Measurements from ENCODE around the gene VGLL4.

VGLL4 gene

DNA sequence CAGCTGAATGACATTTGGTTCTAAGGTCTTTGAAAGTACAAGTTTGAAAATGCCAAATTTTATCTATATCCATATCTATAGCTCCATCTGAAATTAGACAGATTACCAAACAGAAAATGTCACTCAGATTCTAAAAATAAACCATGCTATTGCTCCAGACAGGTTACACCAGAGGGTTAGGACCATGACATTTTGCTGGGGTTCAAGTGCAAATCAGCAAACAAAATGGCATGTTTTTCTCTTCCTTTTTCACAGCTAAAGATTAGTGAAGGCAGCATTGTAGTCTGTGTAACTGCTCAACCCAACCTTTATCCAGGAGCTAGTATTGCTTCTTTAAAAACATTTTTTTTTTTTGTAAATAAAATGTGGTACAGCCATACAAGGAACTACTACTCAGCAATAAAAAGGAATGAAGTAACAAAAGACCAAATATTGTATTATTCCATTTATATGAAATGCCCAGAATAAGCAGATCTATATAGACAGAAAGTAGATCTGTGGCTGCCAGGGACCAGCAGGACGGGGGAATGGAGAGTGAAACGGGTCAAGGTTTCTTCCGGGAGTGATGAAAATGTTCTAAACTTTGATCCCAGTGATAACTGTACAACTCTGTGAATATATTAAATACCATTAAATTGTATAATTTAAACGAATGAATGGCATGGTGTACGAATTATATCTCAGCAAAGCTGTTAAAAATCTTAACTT lies 18.2 kb downstream of the VGLL4 start:
- DNase-seq, result no peak

DNA sequence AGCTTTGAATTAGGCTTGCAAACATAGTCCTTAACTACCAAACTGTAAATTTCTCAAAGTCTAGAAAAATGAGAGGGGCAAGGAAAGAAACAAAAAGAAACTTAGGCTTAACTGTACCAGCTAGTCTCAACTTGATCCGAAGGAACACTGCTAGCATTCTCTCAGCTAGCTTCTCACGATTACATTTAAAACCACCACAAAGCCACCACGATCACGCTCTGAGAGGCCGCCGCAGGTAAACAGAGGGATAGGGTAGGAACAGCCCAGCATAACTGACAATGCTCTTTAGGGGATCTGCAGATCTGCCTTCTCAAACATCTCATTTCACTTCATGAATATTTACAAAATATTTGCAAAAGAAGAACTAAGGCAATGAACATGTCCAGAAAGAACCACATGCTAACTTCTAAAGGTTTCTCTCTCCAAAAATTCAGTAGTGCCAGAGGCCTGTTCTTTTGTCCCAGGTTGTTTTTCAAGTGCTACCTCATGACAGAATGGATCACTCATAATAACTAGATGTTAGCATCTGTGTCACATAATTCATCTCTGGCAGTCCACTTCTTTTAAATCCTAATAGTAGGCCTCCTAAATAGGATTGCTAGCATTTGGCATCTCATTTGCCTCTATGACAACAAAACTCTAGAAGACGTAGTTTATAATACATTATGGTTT lies 18.9 kb downstream of the VGLL4 start:
- DNase-seq, result no peak

DNA sequence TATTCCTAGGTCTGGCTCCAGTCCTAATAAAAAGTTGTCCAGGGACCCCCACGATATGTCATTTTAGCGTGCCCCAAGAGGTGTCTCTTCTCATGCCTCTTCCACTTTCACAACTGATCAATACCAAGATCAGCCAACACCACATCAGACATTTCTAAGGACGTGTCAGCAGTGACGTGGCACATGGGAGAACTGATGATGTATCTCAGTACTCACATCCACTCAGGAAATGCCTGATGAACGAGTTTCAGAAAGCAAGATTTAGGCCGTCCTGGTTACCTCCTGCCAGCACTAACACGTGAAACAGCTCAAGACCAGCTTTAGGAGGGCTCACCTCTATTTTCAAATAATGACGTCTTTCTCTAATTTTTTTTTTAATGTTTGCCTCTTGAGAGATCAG lies 19.6 kb downstream of the VGLL4 start:
- DNase-seq, result no peak

DNA sequence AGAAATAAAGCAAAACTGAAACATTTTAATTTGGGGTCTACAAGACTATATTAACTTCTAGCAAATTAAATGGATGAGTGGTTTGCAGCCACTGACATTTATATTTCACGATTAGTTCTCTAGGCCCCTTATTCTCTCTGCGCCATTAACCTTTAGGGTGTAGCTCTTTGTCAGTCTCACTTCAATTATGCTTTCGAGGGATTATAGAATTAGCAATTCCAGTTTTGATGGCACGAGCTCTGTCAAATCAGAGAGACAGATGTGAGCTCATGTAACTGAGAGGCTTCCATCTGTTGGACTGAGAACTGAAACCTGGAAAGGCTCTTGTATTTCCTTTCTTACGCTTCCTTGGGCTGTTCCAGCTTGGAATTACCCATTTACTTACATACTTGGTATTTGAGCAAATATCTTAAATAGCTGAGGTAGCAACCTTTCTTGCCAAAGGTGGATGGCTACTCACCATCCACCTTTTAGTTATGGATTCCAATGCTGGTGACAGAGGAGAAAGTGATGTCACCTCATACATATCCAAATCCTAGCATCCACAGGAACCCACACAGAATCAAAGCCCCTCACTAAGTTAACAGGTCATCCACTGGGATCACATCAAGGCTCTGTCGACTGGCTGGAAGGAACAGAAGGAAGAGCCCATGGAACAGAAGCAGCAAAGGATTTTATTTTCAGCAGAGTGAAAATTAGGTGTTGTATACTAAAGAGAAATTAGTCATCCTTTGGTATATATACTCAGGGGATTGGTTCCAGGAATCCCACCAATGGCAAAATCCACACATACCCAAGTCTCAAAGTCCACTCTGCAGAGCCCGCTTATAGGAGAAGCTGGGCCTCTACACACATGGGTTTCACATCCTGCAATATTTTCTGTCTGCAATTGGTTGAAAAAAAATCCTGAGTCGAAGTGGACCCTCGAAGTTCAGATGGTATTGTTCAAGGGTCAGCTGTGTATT lies 20.8 kb downstream of the VGLL4 start:
- no peak for DNase-seq

DNA sequence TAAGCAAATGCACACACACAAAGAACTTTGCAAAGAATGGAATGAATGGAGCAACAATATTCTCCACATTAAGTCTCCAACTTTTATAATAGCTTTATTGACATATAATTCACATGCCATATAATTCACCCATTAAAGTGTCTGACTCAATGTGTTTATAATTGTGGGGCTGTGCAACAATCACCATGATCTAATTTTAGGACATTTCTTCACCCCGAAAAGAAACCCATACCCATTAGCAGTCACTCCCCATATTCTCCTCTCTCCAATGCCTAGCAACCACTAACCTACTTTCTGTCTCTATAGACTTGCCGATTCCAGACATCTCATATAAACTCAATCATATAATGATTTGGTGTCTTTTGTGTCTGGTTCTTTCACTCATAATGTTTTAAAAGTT lies 22.6 kb downstream of the VGLL4 start:
- no peak for DNase-seq

DNA sequence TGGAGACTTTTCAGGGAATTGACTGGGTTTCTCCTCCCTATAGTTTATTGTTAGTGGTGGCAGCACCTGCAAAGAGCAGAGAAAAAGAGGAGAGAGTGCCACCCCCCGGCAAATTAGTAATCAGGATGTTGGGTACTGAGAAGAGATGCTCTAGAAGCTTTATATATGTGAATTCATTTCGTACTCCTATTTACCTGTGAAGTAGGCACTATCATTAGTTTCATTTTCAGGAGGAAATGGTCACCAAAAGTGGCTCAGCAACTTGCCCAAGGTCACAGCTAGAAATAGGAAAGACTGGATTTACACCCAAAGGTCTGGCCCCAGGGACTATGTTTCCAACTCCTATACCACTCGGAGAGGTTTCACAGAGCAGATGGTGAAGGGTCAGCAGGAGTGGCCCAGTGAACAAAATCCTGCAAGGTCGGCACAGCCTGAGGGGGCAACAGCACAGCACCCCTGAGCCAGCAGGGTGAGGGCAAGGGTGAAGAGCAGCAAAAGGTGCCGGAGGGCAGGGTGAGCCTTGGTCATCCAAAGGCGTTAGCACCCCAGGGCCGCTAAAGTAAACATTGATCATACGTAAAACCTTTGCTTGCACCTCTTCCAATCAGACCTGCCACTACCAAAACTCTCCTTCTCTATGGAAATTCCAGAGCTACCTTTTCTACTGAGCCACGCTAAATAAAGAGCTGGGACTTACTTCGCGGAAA lies 23.6 kb downstream of the VGLL4 start:
- DNase-seq, result no peak

DNA sequence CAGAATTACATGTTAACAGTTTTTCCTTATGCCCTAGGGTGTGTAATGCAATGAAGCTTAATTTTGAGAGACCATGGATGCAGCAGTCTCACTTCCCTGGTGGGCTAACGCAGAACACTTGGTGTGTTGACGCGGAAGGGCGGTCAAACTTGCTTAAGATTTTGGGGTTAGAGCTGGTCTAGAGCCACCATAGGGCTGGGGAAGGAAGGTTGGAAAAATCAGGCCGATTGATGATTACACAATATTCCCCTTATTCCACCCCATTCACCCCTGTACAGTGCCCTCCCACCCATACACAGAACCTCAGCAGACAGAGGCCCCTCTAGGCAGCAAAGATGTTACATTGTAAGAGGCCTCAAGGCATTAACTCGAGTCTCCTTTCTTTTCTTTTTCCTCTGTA lies 24.3 kb downstream of the VGLL4 start:
- DNase-seq, result no peak

DNA sequence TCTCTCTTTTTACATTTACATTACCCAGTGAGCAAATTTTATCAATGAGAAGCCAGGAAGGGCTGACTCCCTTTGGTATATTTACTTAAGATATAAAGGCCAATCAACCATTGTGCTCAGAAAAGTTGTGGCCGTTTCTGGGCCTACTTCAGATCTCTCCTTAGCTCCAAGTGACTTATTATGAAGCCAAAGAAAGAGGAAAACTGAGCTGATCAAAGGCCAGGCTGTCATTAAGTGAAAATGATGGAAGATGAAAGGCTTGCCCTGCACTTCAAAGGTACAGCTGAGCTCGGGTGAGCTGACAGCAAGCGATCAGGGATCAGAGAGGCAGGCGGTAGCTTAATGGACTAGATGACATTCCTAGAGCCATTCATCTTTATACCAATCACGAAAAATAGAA lies 24.8 kb downstream of the VGLL4 start:
- no peak for DNase-seq

DNA sequence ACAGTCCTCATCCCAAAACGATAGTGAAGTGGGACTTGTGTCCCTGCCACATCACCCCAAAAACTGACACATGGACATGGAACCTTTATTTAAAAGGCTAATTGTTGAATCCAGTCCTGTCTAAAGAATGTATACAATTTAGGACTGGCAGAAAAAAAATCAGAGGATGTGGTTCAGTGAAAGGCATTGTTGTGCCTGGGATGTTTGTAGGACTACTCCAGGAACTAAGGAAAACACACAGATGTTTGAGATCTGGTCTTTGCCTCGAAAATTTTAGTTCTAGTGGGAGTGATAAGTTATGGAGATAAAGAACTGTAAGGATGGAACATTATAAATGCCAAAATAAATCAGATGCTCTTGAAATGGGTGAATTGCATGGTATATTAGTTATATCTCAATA lies 27.2 kb downstream of the VGLL4 start:
- DNase-seq, result no peak

DNA sequence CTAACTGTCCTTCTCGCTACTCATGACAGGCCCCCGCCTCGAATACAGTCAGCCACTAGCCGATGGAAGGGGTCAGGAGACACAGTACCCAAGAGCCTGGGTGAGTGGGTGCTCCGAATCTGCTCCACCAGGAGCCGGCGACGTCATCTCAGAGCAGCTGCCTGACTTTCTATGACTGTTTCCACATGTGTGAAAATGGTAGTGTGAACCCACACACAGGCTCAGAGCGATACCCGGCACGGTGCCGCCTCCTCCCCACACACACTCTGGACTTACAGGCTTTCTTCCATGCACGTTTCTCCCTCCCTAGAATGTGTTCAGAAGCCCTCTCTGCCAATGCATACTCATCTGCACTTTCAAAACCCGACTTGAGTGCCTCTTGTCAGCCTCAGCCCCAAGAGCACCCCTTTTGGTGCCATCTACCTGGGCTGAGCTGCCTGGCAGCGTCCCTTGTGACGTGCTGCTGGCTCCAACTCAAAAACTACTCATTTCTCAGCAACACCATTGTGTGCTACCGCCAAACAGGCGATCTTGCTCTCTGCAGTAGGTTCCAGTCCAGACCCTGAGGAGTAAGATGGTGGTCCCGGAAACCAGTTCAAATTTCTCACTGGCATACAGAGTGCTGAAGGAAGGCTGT lies 29.7 kb downstream of the VGLL4 start:
- DNase-seq, result no peak

DNA sequence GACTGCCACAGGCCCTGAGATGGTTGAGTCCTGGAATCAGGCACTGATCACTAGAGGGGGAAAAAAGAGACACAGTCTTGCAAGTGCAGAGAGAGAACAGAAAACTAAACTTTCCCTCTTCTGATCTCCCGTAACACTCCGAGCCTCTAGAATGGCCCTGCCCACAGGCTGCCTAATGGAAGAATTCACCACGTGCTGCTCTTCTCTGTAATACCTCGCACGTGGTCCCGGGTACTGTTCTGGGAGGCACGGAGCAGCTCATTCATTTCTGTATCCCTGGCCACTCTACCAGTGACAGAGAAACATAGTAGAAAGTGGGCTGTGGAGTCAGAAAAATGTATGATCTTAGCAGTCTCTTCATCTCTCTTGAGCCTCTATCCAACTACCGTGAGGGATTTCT lies 30.4 kb downstream of the VGLL4 start:
- no peak for DNase-seq

DNA sequence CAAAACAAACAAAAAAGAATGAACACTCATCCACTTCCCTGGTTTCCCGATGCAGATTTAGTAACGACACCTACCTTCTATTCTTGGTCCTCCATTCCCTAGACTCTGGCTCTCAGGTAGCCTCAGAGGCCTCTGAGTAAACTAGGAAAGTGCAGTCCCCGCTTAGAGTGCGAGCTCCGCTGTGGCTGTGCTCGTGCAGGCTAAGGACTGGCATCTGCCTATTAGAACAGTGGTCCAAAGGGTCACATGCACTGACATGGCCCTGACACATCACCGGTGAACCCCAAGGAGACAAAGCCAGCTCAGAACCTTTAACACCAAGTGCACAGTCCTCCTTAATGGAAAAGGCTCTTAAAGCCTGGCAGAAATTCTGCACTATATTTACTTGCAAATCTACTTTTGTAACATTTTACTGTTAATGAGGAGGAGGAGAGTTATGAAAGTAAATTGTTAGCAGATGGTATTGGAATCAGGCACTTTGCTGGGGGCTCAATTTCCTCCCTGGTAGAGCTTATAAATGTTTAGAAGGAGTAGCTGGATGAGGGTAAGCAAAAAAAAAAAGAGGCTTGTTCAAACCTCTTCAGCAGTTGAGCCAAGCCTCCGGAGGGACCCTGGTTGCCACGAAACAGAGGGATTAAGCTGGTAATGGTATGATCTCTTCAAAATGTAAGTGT lies 31.1 kb downstream of the VGLL4 start:
- DNase-seq, result no peak

DNA sequence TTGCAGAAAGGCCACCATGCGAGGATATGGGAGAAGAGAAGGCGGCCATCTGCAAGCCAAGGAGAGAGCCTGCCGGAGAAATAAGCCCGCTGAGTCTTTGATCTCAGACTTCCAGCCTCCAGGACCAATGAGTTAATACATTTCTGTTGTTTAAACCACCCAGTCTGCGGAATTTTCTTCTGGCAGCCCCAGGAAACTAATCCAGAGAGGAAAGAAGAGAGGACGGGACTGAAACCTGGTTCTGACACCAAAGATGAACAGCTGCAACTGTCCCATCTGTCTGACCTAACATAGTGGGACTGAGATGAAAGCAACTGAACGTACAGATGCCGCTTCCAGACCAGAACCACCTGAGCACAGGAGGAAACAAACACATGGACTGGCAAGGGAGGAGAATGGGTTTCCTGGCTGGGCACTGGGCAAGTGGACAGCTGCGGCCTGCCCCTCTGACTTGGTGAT lies 32.3 kb downstream of the VGLL4 start:
- no peak for DNase-seq

DNA sequence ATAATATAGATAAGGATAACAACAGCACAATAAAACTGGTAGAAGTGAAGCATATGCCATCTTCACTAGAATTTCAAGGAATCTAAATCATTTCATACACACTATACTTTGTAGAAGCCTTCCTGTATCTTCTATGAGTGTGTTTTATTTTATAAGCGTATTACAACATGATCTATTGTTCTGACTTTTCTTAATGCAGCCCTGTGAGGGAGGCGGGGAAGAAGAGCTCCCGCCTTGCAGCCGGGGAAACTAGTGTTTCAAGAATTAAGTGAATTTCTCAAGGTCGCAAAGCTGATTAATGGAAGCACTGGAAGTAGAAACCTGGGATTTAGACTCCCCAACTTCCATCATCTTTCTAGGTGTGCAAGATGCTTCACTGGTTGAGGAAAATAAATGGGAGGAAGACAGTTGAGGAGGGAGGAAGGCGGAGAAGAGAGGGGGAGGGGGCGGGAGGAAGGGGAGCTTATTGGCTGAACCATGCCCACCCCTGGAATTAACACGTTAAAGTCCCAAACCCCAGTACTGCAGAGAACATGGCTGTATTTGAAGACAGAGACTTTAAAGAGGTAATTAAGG lies 32.9 kb downstream of the VGLL4 start:
- no peak for DNase-seq

DNA sequence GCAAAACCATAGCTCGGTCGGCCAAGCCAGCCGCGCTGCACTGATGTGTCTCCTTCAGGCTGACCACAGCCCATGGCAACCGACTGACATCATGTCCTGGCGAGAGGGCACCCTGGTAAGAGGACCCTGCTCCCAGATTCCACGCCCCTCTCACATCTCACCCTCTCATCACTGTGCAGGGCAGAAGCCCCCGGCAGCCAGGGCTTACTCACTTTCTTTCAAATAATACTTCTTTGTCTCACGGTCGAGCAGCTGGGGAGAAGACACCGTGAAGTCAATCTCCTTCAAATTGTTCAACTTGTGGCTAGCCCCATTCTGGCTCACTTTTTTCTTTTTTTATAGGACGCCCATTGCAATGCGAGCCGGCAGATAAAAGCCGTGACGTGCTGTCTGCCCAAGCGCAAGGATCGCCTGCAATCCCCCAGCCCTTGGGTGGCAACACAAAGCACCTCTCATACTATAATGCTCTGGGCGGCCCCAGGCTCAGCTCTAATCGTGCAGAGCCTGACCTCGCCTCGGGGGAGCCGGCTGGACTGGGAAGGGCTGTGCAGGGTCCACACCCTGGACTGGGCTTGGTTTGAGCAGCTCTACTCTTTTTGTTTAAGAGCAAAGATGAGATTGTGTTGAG lies 33.6 kb downstream of the VGLL4 start:
- DNase-seq, result no peak

DNA sequence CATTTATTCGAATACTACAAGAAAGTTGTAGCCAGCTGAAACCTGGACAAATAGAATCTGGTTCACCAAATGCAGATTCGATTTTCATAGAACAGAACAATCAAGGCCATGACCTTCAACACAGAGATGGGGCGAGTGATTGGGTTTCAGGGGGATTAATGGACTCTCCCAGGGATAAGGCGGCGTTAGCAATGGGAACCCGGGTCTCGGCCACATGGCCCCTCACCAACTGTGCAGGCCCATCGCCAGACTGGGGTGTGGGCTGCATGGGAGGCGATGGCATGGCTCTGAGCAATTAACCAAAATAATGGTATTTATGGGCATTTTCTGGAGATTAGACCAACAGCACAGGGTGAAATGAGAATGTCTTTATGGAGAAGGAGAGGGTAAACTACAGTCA lies 34.2 kb downstream of the VGLL4 start:
- DNase-seq, result no peak

DNA sequence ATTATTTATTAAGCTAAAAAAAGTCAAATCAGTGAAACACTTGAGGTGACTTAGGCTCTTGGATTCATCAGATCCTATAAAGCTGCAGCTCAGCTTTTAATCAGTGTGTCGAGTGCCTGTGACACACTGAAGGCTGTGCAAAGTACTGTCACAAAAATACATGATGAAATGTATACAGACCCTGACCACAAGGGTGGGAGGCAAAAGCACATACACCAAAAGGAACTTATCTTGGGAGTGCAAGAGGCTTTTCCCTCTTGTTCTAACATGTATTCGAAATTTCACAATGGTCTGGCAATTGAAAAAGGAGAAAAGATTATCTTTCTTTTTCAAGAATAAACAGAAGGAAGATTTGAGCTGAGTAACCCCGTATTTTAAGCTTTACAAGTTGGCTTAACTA lies 35.9 kb downstream of the VGLL4 start:
- no peak for DNase-seq

DNA sequence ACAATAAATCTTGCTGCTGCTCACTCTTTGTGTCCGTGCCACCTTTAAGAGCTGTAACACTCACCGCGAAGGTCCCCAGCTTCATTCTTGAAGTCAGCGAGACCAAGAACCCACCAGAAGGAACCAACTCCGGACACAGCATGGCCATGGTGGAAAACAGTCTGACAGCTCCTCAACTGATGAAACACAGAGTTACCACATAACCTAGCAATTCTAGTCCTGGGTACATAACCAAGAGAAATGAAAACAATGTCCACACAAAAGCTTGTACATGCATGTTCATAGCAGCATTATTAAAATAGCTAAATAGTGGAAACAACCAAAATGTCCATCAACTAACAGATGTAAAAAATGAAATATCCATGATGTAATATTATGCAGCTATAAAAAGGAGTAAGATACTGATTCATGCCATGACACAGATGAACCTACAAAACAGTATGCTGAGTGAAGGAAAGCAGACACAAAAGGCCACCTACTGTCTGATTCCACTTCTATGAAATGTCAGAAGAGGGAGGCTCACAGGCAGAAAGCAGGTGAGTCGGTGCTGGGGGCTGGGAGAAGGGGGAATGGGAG lies 36.8 kb downstream of the VGLL4 start:
- DNase-seq, result no peak

DNA sequence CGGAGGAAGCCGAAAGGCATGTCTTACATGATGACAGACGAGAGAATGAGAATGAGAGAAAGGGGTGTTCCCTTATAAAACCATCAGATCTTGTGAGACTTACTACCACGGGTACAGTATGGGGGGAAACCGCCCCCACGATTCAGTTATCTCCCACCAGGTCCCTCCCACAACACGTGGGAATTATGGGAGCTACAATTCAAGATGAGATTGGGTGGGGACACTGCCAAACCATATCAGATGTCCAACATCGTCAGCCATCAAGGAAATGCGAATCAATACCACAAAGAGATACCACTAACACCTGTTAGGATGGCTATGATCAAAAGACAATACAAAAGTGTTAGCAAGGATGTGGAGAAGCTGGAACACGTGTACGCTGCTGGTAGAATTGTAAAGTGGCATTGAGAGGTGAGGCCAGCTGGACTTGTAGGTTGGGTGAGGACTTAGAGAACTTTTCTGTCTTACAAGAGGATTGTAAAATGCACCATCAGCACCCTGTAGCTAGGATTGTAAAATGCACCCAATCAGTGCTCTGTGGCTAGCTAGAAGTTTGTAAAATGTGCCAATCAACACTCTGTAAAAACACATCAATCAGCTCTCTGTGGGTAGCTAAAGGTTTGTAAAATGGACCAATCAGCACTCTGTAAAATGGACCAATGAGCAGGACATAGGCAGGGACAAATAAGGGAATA lies 37.5 kb downstream of the VGLL4 start:
- no peak for DNase-seq

DNA sequence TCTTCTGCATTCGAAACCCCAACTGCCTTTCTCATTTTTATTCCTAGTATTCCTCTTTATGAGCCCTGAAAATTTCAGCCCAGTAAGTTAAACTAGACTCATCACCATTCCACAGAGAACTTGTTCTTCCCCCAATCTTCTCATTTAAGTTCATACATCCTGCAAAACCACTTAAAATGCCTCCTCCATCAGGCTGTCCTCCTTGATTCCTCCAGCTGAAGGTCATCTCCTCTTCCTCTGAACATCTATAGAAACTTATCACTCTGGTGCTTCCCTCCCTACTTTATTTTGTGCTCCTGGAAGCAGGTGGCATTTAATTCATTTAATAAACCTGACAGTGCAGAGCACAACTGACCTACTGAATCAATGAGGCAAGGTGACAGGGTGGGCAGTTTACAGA lies 38.3 kb downstream of the VGLL4 start:
- no peak for DNase-seq
